Muscle layer of colon (tissue), 2 donors: ENCODE data around the gene DPP6.
"Not testable (repeated sequence)": the region's sequence is repeated elsewhere in the genome, so short reads cannot be mapped to it uniquely, and the experiment has no call there.

Experiments
- H3K27ac ChIP-seq: one replicate; pipeline ENCODE4 v1.7.0; 2013; ENCODE audit warnings: low read depth, mild to moderate bottlenecking, low read length, moderate library complexity
- H3K27me3 ChIP-seq, 2 donors: one replicate each; pipeline ENCODE4 v1.7.0; 2013; ENCODE audit warnings: low read length in 2 of 2, mild to moderate bottlenecking in 2 of 2; ENCODE audit not compliant: insufficient read depth in 2 of 2, control insufficient read depth in 1 of 2
- H3K36me3 ChIP-seq: one replicate; pipeline ENCODE4 v1.7.0; 2013; ENCODE audit warnings: mild to moderate bottlenecking, low read length; ENCODE audit not compliant: insufficient read depth
- H3K4me1 ChIP-seq: one replicate; pipeline ENCODE4 v1.7.0; 2013; ENCODE audit warnings: mild to moderate bottlenecking, low read length; ENCODE audit not compliant: insufficient read depth
- H3K4me3 ChIP-seq, 2 donors: one replicate each; pipeline ENCODE4 v1.7.0; 2013; ENCODE audit warnings: low read length in 2 of 2, low read depth in 1 of 2, mild to moderate bottlenecking in 1 of 2, moderate library complexity in 1 of 2
- H3K9ac ChIP-seq: one replicate; pipeline ENCODE4 v1.7.0; 2013; ENCODE audit warnings: low read length
- H3K9me3 ChIP-seq: one replicate; pipeline ENCODE4 v1.7.0; 2013; ENCODE audit warnings: mild to moderate bottlenecking, low read length
- donor health status: abdominal sarcoma.
- donor health status: Adenocarcinoma of cecum.

The DPP6 gene

GRCh38 chr7:154916856-154917807 is 864.9 kb downstream of the DPP6 start:
- H3K27ac ChIP-seq: no peak overlapping the region
- H3K27me3 ChIP-seq: peaks cover 0 to 19% of the 10 kb centered on the region in 2 donors
- H3K4me1 ChIP-seq: peaks cover 4% of the 10 kb centered on the region

DNA sequence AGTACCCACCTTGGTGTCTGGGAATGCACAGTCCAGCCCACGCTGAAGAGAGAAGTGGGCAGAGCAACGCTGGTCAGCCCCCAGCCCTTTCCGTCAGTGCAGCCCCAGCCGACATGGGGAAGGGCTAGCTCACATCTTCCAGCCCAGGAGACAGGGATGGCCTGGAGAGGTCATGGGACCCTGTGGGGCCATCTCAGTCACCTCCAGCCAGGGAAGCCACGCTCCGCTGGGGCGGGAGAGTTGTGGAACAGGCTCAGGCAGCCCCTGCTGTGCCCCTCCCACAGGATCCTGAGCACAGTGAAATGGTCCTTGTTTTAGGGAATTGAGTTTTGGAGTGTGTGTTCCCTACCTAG is 865.6 kb downstream of the DPP6 start:
- Histone ChIP-seq H3K9me3 (no peaks in the 10 kb centered on the region), H3K27ac (no peak overlapping the region), H3K4me3 (no peak overlapping the region), H3K4me1 (peaks cover 4% of the 10 kb centered on the region), H3K9ac (no peak overlapping the region), H3K27me3 (peaks cover 0 to 19% of the 10 kb centered on the region in 2 donors), H3K36me3 (no peaks in the 10 kb centered on the region)

More at GRCh38 chr7:154916856-154917807, 864.9 kb downstream of the DPP6 start:
- H3K4me3 ChIP-seq: no peak overlapping the region
- no peak overlapping the region for H3K9ac ChIP-seq
- no peaks in the 10 kb centered on the region for H3K36me3 ChIP-seq
- no peaks in the 10 kb centered on the region for H3K9me3 ChIP-seq

DNA sequence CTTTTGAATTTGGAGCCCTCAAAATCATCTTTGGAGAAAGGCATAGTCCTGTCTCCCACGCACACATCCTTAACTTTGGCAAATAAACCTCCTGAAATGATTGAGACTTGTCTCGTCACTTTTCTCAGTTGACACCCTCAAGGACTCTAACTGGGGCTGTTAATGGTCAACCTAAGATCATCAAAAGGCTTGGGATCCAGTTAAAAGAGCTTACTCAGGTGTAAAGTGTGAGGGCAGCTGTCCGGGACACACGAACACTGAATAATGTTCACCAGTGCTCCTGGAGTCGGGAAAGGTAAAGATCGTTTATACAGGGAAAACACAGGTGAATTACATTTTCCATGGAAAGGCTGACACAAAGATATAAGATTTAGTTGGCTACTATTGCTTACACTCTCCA is 866.1 kb downstream of the DPP6 start:
- H3K36me3 ChIP-seq: no peaks in the 10 kb centered on the region
- H3K27ac ChIP-seq: no peak overlapping the region
- no peak overlapping the region for H3K9ac ChIP-seq
- no peaks in the 10 kb centered on the region for H3K9me3 ChIP-seq
- H3K4me1 ChIP-seq: peaks cover 4% of the 10 kb centered on the region
- no peak overlapping the region for H3K4me3 ChIP-seq
- peaks cover 0 to 19% of the 10 kb centered on the region in 2 donors for H3K27me3 ChIP-seq

- H3K27me3 ChIP-seq: peaks cover 0 to 19% of the 10 kb centered on the region in 2 donors
- H3K4me1 ChIP-seq: peaks cover 4% of the 10 kb centered on the region
- no peaks in the 10 kb centered on the region for H3K36me3 ChIP-seq
- no peak overlapping the region for H3K9ac ChIP-seq
- H3K9me3 ChIP-seq: no peaks in the 10 kb centered on the region
- no peak overlapping the region for H3K27ac ChIP-seq
- H3K4me3 ChIP-seq: no peak overlapping the region
Measured at GRCh38 chr7:154918741-154919140, 866.5 kb downstream of the DPP6 start.

GRCh38 chr7:154919344-154920225 is 867.4 kb downstream of the DPP6 start:
- H3K27me3 ChIP-seq: peaks cover 0 to 11% of the 10 kb centered on the region in 2 donors

DNA sequence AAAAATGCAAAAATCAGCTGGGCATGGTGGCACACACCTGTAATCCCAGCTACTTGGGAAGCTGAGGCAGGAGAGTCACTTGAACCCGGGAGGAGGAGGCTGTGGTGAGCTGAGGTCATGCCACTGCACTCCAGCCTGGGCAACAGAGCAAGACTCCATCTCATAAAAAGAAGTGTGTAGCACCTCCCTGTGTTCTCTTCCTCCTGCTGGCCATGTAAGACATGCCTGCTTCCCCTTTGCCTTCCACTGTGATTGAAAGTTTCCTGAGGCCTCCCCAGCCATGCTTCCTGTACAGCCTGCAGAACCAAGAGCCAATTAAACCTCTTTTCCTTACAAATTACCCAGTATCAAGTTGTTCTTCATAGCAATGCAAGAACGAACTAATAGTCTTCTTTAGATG is 870.3 kb downstream of the DPP6 start:
- H3K27me3 ChIP-seq, H3K4me1 ChIP-seq, H3K9ac ChIP-seq, H3K27ac ChIP-seq, H3K36me3 ChIP-seq, H3K4me3 ChIP-seq, H3K9me3 ChIP-seq: not testable (repeated sequence)

More at GRCh38 chr7:154919344-154920225, 867.4 kb downstream of the DPP6 start:
- Histone ChIP-seq H3K36me3 (no peaks in the 10 kb centered on the region), H3K9me3 (no peaks in the 10 kb centered on the region), H3K9ac (no peak overlapping the region), H3K27ac (no peak overlapping the region), H3K4me1 (no peaks in the 10 kb centered on the region), H3K4me3 (no peak overlapping the region)

DNA sequence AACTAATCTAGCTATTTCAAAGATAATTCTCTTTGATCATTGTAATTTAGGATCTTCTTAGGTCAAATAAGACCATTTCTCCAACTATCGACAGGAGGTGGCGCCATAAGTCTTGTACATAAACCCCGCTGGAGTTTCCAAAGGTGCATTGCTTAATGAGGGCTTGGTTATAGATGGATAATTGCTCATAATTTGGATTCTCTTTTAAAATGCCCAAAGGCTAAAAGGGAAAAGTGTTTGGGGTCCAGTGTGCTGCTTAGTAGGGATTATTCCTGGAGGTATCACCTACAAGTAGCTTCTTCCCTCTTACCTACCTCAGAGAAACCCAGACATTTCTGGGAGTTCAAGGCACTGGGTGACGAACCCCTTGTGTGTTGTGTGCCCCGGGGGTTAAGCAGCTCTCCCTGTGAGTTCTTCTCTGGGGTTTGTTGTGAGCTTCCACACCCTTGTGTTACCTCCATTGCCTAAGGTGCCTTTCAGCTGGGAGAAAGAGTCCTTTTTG is 875.5 kb downstream of the DPP6 start:
- Histone ChIP-seq H3K4me3 (peak overlapping the region; percentile 63 to 75), H3K9me3 (no peaks in the 10 kb centered on the region), H3K4me1 (peaks cover 11% of the 10 kb centered on the region), H3K36me3 (no peaks in the 10 kb centered on the region), H3K9ac (peak overlapping the region; percentile 79), H3K27ac (peak overlapping the region; percentile 77), H3K27me3 (no peaks in the 10 kb centered on the region)

DNA sequence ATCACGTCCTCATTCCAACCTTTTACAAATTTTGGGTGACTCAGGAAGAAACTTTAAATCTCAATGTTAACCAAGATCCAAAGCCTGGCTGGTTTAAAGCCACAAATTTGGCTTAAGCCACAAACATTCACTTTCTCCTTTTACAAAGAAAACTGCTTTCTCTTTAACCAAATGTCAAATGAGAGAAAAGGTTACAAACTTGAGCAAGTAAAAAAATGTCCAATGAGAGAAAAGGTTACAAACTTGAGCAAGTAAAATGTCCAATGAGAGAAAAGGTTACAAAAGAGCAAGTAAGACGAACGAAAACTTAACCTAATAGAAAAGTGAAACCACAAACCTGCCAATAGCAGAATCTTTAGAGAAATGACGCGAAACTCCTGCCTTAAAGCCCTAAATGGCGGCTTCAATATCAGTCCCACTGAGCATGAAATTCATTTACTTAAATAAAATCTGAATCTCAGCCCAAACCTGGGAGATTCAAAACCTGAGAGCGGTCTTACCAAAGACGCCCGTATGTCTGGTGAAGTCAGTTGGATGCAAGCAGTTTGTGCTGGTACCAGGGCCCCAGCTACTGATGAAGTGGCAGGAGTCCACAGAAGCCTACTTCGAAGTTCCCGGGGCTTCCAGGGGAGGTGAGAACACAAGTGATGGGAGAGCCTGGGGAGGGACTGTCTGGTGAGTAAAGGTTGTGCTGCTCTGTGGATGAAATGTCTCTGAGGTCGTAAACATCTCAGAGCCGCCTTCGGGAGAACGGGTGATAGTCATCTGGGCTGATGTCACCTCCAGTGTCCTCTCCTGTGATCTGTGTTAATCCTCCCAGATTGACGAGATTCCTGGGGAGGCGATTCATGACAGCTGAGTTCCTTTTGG is 876.2 kb downstream of the DPP6 start:
- Histone ChIP-seq H3K9me3 (no peaks in the 10 kb centered on the region), H3K27me3 (no peaks in the 10 kb centered on the region), H3K27ac (peak overlapping the region; percentile 84), H3K9ac (peak overlapping the region; percentile 83), H3K4me1 (peaks cover 11% of the 10 kb centered on the region), H3K36me3 (no peaks in the 10 kb centered on the region), H3K4me3 (peak overlapping the region; percentile 63 to 75)

GRCh38 chr7:154929006-154929726 is 877.0 kb downstream of the DPP6 start:
- Histone ChIP-seq H3K9ac (peak overlapping the region; percentile 83), H3K9me3 (no peaks in the 10 kb centered on the region), H3K27ac (peak overlapping the region; percentile 84), H3K27me3 (no peaks in the 10 kb centered on the region), H3K4me1 (peaks cover 11% of the 10 kb centered on the region), H3K4me3 (peak overlapping the region; percentile 63 to 75), H3K36me3 (no peaks in the 10 kb centered on the region)

DNA sequence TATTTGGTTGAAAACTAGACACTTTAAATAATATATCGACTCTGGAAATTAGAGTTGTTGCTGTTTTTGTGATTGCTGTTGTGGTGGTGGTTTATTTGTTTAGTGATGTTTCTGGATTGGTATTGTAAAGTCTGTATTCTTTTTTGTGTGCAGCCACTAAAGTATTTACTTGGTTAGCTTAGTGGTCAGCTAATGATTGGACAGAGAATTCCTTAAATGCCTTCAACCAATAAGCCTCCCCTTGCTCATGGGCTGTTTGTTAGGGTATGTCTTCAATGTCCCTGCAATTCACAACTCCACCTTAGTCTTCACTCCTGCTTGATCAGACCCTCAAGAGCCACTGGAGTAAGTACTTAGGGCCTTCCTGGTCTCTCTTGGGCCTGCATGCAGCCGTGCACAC is 879.7 kb downstream of the DPP6 start:
- no peak overlapping the region for H3K4me3 ChIP-seq
- no peak overlapping the region for H3K27ac ChIP-seq
- no peaks in the 10 kb centered on the region for H3K9me3 ChIP-seq
- H3K4me1 ChIP-seq: peaks cover 11% of the 10 kb centered on the region
- H3K36me3 ChIP-seq: no peaks in the 10 kb centered on the region
- no peaks in the 10 kb centered on the region for H3K27me3 ChIP-seq
- H3K9ac ChIP-seq: no peak overlapping the region
